Testis (tissue), 3 donors: ENCODE measurements around the gene TBCD. TPM values are rescaled to one million over a fixed set of nuclear protein-coding genes. Genes with fewer than 3 reads are reported as not detected.
"Not testable (repeated sequence)": the region's sequence is repeated elsewhere in the genome, so short reads cannot be mapped to it uniquely, and the experiment has no call there.

Source experiments
- DNase-seq: peaks from one replicate; pipeline ENCODE4 v3.0.0-alpha.2; 2019
- H3K27ac ChIP-seq, 2 donors: fragments of 200-600 bp; sonication (generic); one replicate each; pipeline ENCODE4 v1.5.1; 2019
- H3K27me3 ChIP-seq: fragments of 200-600 bp; sonication (generic); one replicate; pipeline ENCODE4 v1.5.1; 2019
- H3K36me3 ChIP-seq: fragments of 200-600 bp; sonication (generic); one replicate; pipeline ENCODE4 v1.5.1; 2017; ENCODE audit warnings: low read depth; ENCODE audit errors: missing control alignments
- H3K4me1 ChIP-seq: fragments of 200-600 bp; sonication (generic); one replicate; pipeline ENCODE4 v1.5.1; 2019
- H3K4me3 ChIP-seq, 2 donors: fragments of 200-600 bp; sonication (generic); one replicate each; pipeline ENCODE4 v1.5.1; 2017 to 2019
- H3K9me3 ChIP-seq: fragments of 200-600 bp; sonication (generic); one replicate; pipeline ENCODE4 v1.5.1; 2017
- POLR2A ChIP-seq: fragments of 450-650 bp; IDR thresholded peaks from one replicate; pipeline ENCODE4 v1.6.1; 2017; ENCODE audit warnings: antibody characterized with exemption, mild to moderate bottlenecking, moderate library complexity
- WGBS, 2 donors: methylation state at CpG; one replicate each; pipeline ENCODE4 v1.1.5; 2018; 5-methylcytosine and 5-hydroxymethylcytosine counted together
- intact Hi-C: fragments of 100-400 bp; cut with DNase I; formaldehyde crosslinking; loops from one replicate; pipeline ENCODE4 v1.15.1; 2023; ENCODE audit warnings: low total_unique reads
- polyA plus RNA-seq: library from polyadenylated mRNA; stranded (reverse); fragments of 350-450 nt; fragmentation: Illumina TruSeq; extraction: RNeasy Lipid Tissue Mini Kit (QIAGEN cat#74804); gene quantifications from one replicate; pipeline ENCODE4 v1.2.3, GENCODE V29; 2014; ENCODE audit warnings: low read depth, low replicate concordance; ENCODE audit not compliant: insufficient read depth
- total RNA-seq, 2 donors: library from RNA; depleted of rRNA; stranded (reverse); fragments of >200 nt; gene quantifications; one replicate each; pipeline ENCODE4 v1.2.3, GENCODE V29; 2016
- TF ChIP-seq, protein P1 (sequence below), 3 experiments: fragments of 450-650 bp in 2 of 3; fragments of 200-600 bp in 1 of 3; sonication (generic) in 1 of 3; IDR thresholded peaks; one replicate each; pipeline ENCODE4 v1.5.1; 2016 to 2019; ENCODE audit warnings: antibody characterized with exemption in 3 of 3, mild to moderate bottlenecking in 2 of 3, moderate library complexity in 1 of 3

Gene TBCD
- total and polyA plus RNA-seq, 3 donors from 2014 or later = 81.2 to 128 (median 115) TPM

DNA sequence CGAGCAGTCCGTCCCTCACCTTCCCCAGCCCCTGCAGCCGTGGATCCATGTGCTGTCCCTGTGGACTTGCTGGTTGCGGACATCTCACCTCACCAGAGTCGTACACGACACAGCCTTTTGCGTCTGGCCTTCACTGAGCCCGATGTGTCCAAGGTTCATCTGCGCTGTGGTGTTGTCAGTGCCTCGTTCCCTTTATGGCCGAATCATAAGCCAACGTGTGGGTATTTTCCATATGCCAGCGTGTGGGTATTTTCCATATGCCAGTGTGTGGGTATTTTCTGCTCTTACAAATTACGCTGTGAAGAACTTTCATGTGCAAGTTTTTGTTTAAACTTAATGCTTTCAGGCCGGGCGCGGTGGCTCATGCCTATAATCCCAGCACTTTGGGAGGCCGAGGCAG, 31.6 kb downstream of the TBCD start:
- intact Hi-C loops = no loop called here
- no peak for DNase-seq
- Histone ChIP-seq H3K9me3 (no peaks in the 10 kb centered on the region), H3K36me3 (no peaks in the 10 kb centered on the region), H3K27ac (no peak overlapping the region), H3K4me3 (no peak overlapping the region), H3K4me1 (peaks cover 3% of the 10 kb centered on the region), H3K27me3 (no peaks in the 10 kb centered on the region)
- TF ChIP-seq, protein P1, sequence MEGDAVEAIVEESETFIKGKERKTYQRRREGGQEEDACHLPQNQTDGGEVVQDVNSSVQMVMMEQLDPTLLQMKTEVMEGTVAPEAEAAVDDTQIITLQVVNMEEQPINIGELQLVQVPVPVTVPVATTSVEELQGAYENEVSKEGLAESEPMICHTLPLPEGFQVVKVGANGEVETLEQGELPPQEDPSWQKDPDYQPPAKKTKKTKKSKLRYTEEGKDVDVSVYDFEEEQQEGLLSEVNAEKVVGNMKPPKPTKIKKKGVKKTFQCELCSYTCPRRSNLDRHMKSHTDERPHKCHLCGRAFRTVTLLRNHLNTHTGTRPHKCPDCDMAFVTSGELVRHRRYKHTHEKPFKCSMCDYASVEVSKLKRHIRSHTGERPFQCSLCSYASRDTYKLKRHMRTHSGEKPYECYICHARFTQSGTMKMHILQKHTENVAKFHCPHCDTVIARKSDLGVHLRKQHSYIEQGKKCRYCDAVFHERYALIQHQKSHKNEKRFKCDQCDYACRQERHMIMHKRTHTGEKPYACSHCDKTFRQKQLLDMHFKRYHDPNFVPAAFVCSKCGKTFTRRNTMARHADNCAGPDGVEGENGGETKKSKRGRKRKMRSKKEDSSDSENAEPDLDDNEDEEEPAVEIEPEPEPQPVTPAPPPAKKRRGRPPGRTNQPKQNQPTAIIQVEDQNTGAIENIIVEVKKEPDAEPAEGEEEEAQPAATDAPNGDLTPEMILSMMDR (IDR thresholded peaks at IDR 0.05) = no peak
- no peak for TF ChIP-seq POLR2A
- 95 to 96% methylated on average over 18 of the region's 18 CpGs for WGBS, 2 donors

DNA sequence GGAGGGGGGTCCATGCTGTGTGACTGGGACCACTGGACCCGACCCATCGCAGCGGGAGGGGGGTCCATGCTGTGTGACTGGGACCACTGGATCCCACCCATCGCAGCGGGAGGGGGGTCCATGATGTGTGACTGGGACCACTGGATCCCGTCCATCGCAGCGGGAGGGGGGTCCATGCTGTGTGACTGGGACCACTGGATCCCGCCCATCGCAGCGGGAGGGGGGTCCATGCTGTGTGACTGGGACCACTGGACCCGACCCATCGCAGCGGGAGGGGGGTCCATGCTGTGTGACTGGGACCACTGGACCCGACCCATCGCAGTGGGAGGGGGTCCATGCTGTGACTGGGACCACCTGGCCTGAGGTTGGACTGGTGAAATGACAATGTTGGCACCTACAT, 33.7 kb downstream of the TBCD start:
- H3K27ac ChIP-seq, DNase-seq, H3K4me1 ChIP-seq, H3K36me3 ChIP-seq, H3K4me3 ChIP-seq, H3K27me3 ChIP-seq, intact Hi-C loops, H3K9me3 ChIP-seq: not testable (repeated sequence)
- 99 to 100% methylated on average over 2 to 14 of the region's 16 CpGs for WGBS, 2 donors

DNA sequence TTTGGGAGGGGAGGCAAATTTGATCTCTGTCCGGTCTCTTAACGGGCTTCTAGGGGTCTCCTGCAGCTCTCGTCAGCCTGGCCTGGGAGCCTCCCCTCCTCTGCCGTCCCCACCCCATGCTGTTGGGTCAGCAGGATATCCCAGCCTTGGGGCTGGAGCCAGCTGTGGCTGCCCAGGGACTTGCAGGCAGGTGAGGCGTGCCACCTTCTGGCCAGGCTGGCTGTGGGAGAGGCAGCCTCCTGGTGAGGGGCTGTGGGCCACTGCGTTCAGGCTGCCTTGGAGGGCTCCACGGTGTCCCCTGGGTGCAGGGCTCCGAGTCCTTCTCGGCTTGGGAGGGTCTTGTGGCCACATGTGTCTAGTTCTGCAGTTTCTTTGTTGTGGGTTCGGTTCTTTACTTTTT, 34.6 kb downstream of the TBCD start:
- no peak for TF ChIP-seq POLR2A
- TF ChIP-seq, protein P1 (IDR thresholded peaks at IDR 0.05) = no peak
- no peaks in the 10 kb centered on the region for H3K4me1 ChIP-seq
- no peak for DNase-seq
- no peak overlapping the region for H3K4me3 ChIP-seq
- WGBS, 2 donors = 96 to 100% methylated on average over 6 to 10 of the region's 10 CpGs
- H3K36me3 ChIP-seq = no peaks in the 10 kb centered on the region
- no peak overlapping the region for H3K27ac ChIP-seq
- H3K27me3 ChIP-seq = no peaks in the 10 kb centered on the region
- H3K9me3 ChIP-seq = no peaks in the 10 kb centered on the region
- intact Hi-C loops = no loop called here

DNA sequence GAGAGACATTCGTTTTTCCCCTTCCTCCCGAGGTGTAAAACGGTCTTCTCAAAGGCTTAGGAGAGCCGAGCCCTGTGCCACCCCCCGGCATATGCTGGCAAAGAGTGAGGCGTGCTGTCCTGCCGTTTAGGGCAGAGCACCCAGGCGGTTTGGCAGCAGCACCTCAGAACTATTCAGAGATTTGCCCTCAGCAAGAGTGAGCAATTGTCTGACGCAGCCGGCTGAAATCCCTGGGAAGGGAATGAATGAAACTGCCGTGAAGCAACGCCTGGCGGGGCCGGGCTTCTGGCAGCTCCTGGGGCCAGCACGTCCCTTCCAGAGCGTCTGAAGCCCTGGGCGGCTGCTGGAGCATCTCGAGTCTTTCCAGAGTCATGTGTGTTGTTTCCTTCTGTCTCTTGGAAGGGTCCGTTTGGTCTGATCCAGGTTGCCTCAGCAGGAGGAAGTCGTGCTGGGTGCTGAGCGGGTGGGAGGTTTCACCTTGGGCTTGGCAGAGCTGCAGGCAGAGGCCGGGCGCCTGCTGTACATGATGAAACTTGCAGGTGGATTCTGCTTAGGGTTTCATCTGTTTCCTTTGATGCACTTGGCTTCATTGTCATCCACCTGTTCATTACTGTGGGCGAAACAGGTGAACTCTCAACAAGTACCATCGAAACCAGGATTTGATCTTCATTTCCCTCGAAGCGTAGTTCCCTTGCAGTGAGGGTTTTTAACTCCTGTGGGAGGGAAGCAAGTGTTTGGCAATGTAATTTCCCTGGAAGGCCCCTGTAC, 35.4 kb downstream of the TBCD start:
- no peaks in the 10 kb centered on the region for H3K27me3 ChIP-seq
- H3K4me1 ChIP-seq = no peaks in the 10 kb centered on the region
- H3K36me3 ChIP-seq = no peaks in the 10 kb centered on the region
- intact Hi-C loops = no loop called here
- TF ChIP-seq, protein P1 (IDR thresholded peaks at IDR 0.05) = no peak
- no peak for TF ChIP-seq POLR2A
- no peaks in the 10 kb centered on the region for H3K9me3 ChIP-seq
- no peak for DNase-seq
- H3K4me3 ChIP-seq = no peak overlapping the region
- 85 to 90% methylated on average over 23 to 27 of the region's 27 CpGs for WGBS, 2 donors
- H3K27ac ChIP-seq = no peak overlapping the region

DNA sequence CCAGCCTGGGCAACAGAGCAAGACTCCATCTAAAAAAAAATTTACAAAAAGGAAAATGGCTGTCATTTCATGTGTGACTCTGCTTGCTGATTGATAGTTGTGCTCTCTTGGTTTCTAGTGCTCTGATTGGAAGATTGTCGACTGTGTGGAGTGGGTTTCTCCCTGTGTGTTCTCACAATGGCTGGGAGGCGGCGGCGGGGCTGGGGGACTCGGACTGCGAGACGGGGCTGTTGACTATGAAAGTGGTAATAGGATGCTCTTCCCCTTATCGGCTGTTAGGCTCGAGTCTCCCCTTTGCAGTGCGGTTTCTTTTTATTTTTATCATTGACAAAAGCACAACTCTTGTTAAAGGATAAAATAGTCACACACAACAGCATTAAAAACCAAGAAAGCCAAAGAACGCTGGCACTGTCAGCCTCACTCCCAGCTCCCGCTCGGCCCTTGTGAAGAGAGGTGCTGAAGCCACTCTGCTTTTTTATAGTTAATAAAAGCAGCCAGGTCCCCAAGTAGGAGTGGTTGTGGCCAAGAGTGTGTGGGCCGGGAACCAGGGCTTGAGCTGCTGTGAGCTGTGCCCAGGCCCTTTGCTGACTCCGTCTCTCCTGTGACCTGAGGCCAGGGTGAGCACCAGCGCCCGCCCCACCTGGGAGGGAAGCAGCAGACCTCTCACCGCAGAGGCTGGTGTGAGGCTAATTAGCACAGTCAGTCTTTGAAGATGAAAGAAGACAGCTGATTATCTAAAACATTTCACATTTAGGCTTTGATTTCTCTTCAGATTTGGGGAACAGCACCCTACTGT, 36.5 kb downstream of the TBCD start:
- H3K27me3 ChIP-seq = no peaks in the 10 kb centered on the region
- no peak overlapping the region for H3K4me3 ChIP-seq
- 91 to 94% methylated on average over 18 of the region's 18 CpGs for WGBS, 2 donors
- no peaks in the 10 kb centered on the region for H3K36me3 ChIP-seq
- no peak for TF ChIP-seq POLR2A
- TF ChIP-seq, protein P1 (IDR thresholded peaks at IDR 0.05) = no peak
- intact Hi-C loops = no loop called here
- no peak overlapping the region for H3K27ac ChIP-seq
- no peak for DNase-seq
- H3K9me3 ChIP-seq = no peaks in the 10 kb centered on the region
- no peaks in the 10 kb centered on the region for H3K4me1 ChIP-seq
